ENCODE data around the gene MTG2.

DNA sequence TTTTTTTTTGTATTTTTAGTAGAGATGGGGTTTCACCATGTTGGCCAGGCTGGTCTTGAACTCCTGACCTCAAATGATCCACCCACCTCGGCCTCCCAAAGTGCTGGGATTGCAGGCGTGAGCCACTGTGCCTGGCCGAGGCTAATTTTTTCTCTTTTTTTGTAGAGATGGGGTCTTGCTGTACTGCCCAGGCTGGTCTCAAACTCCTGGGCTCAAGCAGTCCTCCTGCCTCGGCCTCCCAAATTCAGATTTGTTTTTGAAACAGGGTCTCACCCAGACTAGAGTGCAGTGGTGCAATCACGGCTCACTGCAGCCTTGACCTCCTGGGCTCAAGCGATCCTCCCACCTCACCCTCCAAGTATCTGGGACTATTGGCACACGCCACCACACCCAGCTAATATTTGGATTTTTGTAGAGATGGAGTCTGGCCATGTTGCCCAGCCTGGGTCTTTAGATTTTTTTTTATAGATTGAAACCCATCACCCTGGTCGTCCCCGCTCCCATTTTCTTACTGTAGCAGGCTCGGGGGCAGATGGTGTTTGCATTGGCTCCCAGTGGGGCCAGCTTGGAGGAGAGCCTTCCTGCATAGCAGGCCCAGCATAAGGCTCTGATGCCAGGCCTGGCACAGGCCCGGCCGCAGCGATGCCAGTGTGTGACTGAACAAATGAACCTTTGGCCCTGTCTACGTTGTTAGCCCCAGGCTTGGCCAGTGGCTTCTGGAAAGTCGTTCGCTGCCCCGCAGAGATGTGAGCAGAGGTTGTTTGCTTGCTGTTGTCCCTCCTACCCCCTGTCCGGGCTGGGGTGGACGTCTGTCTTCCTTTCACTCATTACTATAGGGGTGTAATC is 4.3 kb upstream of the MTG2 start:
- TF ChIP-seq, protein P1, sequence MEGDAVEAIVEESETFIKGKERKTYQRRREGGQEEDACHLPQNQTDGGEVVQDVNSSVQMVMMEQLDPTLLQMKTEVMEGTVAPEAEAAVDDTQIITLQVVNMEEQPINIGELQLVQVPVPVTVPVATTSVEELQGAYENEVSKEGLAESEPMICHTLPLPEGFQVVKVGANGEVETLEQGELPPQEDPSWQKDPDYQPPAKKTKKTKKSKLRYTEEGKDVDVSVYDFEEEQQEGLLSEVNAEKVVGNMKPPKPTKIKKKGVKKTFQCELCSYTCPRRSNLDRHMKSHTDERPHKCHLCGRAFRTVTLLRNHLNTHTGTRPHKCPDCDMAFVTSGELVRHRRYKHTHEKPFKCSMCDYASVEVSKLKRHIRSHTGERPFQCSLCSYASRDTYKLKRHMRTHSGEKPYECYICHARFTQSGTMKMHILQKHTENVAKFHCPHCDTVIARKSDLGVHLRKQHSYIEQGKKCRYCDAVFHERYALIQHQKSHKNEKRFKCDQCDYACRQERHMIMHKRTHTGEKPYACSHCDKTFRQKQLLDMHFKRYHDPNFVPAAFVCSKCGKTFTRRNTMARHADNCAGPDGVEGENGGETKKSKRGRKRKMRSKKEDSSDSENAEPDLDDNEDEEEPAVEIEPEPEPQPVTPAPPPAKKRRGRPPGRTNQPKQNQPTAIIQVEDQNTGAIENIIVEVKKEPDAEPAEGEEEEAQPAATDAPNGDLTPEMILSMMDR (IDR thresholded peaks at IDR 0.05; ENCODE audit: low read depth, low read length), result no peak
- TF ChIP-seq POLR2A (IDR thresholded peaks at IDR 0.05; ENCODE audit: extremely low read depth, insufficient read length) (no peak), MAX (IDR thresholded peaks at IDR 0.05; ENCODE audit: low read depth, low read length) (no peak), MYC (IDR thresholded peaks at IDR 0.05; ENCODE audit: low read depth, low read length) (no peak)

All from NB4 (cell line).